GM19099 (cell line): Measurements from ENCODE around the gene NEB.

Experiments
- POLR2A ChIP-seq: IDR thresholded peaks from 3 replicates; pipeline ENCODE4 v1.6.1; 2011; ENCODE audit warnings: low read depth; ENCODE audit not compliant: insufficient read length; ENCODE audit errors: extremely low read depth

The NEB gene, protein sequence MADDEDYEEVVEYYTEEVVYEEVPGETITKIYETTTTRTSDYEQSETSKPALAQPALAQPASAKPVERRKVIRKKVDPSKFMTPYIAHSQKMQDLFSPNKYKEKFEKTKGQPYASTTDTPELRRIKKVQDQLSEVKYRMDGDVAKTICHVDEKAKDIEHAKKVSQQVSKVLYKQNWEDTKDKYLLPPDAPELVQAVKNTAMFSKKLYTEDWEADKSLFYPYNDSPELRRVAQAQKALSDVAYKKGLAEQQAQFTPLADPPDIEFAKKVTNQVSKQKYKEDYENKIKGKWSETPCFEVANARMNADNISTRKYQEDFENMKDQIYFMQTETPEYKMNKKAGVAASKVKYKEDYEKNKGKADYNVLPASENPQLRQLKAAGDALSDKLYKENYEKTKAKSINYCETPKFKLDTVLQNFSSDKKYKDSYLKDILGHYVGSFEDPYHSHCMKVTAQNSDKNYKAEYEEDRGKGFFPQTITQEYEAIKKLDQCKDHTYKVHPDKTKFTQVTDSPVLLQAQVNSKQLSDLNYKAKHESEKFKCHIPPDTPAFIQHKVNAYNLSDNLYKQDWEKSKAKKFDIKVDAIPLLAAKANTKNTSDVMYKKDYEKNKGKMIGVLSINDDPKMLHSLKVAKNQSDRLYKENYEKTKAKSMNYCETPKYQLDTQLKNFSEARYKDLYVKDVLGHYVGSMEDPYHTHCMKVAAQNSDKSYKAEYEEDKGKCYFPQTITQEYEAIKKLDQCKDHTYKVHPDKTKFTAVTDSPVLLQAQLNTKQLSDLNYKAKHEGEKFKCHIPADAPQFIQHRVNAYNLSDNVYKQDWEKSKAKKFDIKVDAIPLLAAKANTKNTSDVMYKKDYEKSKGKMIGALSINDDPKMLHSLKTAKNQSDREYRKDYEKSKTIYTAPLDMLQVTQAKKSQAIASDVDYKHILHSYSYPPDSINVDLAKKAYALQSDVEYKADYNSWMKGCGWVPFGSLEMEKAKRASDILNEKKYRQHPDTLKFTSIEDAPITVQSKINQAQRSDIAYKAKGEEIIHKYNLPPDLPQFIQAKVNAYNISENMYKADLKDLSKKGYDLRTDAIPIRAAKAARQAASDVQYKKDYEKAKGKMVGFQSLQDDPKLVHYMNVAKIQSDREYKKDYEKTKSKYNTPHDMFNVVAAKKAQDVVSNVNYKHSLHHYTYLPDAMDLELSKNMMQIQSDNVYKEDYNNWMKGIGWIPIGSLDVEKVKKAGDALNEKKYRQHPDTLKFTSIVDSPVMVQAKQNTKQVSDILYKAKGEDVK (N-terminal part only)

DNA sequence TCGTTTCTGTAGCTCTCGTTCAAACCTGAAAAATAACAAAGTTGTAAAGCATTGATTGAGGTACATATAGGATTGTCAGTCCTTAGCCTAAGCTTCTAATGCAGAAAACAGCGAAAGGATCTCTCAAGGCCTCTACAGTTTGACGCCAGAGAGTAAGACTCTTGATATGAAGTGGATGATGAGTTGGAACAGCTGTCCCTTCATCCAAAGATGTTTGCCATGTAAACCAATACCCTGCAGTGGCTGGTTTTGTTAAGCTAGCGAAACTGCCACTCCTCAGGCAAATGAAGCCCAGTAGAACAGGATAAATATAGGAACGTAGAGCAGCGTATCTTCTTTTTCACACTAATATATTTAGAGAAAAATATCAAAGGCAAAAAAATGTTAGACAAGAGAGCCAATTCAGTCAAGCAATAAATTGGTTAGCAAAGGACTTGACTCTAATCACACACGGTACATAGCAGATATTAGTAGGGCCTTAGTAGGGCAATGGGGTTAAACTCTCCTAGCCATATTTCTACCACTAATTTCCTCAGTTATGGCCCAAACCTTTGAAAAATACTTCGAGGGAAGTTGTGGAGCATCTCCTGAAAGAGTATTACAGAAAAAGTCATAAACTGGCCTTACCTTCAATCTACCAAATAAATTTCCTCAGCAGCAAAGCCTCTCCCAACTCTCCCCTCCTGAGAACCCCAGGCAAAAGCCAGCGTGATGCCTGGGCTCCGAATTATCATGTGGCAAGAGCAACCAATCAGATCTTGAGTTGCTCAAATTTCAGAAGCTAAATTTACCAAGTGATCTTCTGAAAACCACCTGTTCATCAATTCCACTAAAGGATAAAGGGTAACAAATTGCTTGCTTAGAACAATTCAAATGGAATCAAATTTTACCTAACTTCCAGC lies at the start of gene NEB:
TSS of gene NEB (minus strand) at position 706 of the 902 bp plus-strand sequence. CDS start 1,320 bp downstream, outside the sequence.
- TF ChIP-seq POLR2A, result no peak

DNA sequence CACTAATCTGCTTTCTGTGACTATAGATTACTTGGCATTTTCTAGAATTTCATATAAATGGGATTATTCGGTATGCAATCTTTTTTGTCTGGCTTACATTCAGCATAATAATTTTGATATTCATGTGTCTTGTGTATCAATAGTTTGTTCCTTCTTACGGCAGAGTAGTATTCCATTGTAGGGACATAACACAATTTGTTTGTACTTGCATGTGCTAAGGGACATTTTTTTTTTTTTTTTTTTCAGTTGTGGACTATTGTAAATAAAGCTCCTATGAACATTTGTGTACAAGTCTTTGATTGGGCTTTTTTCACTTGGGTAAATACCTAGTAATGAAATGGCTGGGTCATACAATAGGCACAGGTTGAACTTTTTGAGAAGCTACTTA lies 48.9 kb upstream of the NEB start:
- TF ChIP-seq POLR2A, result no peak

DNA sequence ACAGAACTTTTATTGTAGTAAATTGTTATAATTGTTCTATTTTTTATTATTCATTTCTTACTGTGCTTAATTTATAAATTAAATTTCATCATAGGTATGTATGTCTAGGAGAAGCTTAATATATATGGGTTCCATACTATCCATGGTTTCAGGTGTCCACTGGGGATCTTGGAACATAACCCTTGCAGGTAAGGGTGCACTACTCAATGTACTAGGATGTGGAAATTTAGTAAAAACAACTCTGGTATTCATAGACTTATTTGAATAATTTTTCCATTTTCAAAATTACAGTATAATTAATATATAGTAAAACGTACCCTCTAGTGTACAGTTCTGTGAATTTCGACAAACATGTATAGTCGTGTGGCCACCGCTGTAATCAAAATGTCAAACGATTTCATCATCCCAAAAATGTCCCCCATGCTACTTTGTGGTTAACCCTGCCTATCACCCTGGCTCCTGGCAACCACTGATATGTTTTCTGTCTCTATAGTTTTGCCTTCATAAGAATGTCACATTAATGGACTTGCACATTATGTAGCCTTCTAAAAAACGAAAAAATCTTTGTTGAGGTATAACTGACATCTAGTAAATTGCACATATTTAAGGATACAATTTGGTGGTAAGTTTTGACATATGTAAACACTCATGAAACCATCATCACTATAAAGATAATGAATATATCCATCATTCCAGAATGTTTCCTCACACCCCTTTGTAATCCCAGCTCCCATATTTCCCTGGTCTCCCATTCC lies 48.3 kb upstream of the NEB start:
- TF ChIP-seq POLR2A, result no peak

DNA sequence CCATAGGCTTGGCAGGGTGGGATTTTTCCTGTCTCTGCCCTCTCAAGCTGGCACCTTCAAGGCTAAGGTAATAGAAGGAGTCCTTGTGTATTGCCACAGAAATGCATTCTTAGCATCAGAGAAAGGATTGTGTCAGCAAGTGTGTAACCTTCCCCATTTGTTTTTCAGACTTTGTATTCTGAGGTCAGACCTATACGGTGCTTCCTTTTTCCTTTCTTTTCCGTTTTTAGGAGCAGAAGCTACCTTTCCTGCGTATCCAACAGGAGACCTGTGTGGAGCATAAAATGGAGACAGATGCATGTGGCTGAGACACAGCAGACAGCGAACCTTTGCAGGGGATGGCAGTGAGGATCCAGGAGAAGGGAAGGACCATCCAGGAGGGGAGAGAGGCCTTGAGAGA lies 47.4 kb upstream of the NEB start:
- no peak for TF ChIP-seq POLR2A

DNA sequence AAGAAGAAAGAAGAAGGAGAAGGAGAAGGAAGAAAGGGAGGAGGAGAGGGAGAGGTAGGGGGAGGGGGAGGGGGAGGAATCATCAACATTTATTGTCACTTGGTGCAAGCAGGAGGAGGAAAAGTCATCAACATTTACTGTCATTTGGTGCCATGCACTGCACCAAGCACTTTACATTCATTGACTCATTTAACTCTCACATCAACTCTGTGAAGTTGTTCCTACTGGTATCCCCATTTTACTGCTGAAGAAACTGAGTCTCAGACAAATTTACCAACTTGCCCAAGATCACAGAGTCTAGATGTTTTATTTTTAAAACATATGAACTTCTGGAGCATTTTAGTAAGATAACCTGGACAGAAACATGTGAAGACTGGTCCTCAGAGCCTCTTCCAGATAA lies 46.7 kb upstream of the NEB start:
- TF ChIP-seq POLR2A, result no peak

DNA sequence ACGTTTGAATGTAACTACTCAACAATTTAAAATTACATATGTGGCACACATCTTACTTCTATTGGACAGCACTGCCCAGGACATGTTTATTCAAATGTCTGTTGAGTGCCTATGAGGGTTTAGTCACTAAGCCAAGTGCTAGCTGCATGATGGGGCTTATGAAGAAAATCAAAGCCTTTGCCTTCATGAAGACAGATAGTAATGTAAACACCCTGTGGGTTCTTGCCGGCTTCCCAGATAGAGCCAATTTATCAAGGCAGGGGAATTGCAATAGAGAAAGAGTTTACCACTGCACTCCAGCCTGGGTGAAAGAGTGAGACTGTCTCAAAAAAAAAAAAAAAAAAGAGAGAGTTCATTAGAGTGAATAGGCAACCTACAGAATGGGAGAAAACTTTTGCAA lies 43.7 kb upstream of the NEB start:
- no peak for TF ChIP-seq POLR2A

DNA sequence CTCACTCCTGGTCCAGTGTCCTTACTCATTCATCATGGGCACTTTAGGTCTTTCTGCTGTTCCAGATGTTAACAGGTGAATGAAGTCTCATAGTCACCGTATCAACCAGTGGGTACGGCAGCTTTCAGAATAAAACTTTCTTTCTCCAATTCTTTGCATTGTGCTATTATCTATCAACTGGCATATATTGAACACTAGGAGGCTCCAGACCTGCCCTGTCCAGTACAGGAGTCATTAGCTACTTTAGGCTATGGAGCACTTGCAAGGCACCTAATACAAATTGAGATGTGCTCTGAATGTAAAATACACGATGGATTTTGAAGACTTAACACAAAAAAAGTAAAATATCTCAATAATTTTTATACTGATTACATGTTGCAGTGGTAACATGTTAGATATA lies 43.2 kb upstream of the NEB start:
- TF ChIP-seq POLR2A, result no peak

DNA sequence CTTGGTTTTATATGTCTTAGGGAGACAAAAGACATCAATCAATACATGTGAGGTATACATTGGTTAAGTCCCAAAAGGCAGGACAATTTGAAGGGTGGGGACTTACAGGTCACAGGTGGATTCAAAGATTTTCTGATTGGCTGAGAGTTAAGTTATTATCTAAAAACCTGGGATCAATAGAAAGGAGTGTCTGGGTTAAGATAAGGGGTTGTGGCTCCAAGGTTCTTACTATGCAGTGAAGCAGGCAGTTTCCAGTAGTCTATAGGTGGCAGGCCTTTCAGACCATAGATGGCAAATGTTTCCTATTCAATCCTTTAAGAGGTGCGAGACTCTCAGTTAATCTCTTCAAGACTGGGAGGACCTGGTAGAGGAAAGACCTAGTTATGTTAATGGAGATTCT lies 42.1 kb upstream of the NEB start:
- no peak for TF ChIP-seq POLR2A

DNA sequence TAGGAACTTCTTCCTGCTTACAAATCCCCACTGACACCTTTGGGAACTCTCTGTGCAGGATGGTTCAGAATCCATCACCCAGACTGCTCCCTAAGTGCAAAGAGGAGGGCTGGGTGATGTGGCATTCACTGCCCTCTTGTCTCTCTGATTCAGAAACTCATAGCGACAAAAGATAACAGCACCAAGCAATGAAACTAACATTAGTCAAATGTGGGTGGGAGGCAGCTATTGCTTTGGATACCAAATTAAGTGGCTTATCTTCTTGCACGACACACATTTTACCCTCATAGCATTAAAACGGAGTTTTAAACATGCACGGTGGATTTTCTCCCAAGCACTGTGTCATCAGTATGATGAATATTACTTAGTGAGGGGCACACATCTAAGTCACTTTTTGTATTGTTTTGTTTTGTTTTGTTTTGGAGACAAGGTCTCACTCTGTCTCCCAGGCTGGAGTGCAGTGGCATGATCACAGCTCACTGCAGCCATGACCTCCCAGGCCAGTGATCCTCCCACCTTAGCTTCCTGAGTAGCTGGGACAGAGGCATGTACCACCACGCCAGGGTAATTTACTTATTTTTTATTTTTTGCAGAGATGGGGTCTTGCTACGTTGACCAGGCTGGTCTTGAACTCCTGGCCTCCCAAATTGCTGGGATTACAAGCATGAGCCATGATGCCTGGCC lies 40.9 kb upstream of the NEB start:
- TF ChIP-seq POLR2A, result no peak

DNA sequence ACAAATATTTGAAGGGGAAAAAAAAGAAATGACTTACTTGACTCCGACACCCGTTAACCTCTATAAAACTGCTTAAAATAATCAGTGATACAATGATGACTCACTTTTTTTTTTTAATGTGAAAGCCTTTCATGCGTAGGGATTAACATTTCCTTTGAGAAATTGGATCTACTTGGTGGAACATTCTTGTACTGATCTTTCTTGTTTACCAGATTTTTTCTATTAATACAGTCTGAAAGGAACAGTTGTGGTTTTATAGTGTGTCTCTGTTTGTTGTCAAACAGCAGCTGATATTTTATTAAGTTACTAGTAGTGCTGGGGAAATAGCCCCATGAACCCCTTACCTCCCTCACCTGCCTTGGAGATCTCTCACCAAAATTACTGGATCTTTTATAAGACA lies 40.2 kb upstream of the NEB start:
- no peak for TF ChIP-seq POLR2A

DNA sequence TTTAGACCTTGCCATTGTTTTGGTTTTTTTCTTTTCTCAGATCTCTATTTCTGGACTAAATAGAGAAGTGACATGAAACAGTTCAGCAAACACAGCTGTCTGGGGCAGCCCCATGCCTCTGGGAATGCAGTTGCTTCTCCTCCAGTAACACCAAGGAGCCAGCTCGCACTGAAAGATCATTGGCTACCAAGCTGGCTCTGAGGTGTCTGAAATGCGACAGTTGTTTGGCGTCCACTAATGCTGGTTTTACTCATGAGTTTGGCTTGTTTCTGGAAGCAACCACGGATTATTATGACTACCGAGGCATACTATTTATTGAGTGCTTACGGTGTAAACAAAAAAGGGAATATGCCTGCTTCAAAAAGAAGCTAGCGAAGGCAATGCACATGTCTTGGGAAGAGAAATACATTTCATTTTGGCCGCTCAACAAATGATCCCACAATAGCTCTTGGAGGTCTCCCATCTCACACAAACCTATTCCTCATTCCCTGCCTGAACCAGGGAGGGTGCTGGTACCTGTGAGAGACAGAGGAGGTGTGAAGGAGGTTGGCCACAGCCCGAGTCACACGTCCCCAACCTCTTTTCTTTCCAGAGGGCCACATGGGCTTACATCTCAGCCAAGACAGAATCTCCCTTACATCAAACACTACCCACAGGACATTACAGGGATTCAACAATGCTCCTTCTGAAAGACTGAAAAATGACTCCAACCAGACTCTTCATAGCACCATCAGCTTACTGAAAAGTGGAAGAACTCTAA lies 37.5 kb upstream of the NEB start:
- no peak for TF ChIP-seq POLR2A

DNA sequence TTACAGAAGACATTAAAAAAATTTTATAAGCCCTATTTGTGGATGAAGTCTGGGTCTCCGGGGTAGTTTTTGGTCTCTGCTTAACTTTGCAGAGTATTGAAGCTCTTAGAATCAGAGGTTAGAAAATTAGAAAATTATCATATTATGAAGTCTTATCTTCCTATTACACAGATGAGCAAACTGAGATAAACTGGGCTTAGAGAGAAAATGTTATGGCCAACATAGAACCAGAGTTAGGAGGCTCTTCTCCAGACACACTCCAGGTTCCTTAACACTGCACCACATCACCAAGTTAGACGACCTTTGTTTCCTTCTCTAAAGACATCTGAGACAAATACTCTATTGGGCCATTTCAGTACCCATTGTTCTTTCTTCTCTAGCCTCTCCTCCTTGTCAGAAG lies 36.7 kb upstream of the NEB start:
- no peak for TF ChIP-seq POLR2A
